Stimulated activated CD8-positive, alpha-beta memory T cell treated with anti-CD3 and anti-CD28 coated beads, Interleukin-4, amount 100 ng/mL, for 4 hours (primary cell): ENCODE data around the gene TMC7.
"Not testable (repeated sequence)": the region's sequence is repeated elsewhere in the genome, so short reads cannot be mapped to it uniquely, and the experiment has no call there.

Experiments used
- DNase-seq, 2 donors: peaks; one replicate each; pipeline ENCODE4 v3.0.0-alpha.2; 2020; ENCODE audit warnings: low read depth in 2 of 2, low spot score in 1 of 2

TMC7 gene

GRCh38 chr16:18979936-18980335 is 3.8 kb upstream of the TMC7 start:
- DNase-seq = no peak

GRCh38 chr16:18984435-18985005 is 786 bp downstream of the TMC7 start:
- DNase-seq = no peak

- not testable (repeated sequence) for DNase-seq
Observed at GRCh38 chr16:18985256-18985655, 1.5 kb downstream of the TMC7 start.

DNA sequence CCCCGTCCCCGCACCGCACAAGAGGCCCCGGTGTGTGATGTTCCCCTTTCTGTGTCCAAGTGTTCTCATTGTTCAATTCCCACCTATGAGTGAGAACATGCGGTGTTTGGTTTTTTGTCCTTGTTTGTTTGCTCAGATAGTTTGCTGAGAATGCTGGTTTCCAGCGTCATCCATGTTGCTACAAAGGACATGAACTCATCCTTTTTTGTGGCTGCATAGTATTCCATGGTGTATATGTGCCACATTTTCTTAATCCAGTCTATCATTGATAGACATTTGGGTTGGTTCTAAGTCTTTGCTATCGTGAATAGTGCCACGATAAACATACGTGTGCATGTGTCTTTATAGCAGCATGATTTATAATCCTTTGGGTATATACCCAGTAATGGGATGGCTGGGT is 8.0 kb downstream of the TMC7 start:
- DNase-seq = not testable (repeated sequence)

DNA sequence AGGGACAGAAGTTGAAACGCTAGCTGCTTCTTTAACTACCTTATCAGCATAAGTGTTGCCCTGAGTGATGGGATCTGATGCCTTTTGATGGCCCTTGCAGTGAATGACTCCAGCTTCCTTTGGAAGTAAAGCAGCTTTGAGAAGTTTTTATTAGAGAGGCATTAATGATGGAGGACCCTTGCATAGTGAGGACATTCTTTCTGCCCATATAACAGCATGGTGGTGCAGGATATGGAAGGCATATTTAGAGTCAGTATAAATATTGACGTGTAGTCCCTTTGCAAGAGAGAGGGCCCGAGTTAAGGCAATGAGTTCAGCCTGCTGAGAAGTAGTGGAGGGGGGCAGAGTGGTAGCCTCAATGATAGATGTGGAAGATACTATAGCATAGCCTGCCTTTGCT is 9.8 kb downstream of the TMC7 start:
- not testable (repeated sequence) for DNase-seq

DNA sequence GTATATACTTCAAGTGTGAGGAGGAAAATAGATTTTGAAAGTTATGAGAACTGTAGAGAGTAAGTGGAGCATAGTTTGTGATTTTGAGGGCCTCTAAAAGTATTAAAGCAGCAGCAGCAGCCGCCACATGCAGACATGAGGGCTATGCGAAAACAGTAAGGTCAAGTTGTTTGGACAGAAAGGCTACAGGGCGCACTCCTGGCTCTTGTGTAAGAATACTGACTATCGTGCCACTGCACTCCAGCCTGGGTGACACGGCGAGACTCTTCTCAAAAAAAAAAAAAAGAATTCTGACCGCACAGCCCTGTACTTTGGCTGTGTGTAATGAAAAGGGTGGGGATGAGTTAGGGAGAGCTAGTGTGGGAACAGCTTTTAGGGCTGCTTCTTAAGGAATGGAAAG is 10.4 kb downstream of the TMC7 start:
- not testable (repeated sequence) for DNase-seq

GRCh38 chr16:18995406-18995805 is 11.7 kb downstream of the TMC7 start:
- DNase-seq = not testable (repeated sequence)

DNA sequence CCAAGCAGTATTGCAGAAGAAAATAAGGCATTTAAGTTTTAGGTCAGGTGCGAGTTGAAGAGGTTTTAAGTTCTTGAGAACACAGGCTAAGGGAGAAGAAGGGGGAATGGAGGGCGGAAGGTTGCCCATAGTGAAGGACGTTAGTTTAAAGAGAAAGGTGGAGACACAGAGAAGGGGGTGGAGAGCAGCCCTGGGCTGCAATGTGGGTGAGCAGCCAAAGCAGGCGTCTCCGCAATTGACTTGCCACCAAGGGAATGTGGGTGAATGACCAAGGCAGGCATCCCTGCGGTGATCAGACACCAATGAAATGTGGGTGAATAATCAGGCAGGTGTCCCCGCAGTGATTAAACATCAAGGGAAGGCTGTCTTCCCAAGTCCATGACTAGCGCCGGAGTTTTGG is 12.8 kb downstream of the TMC7 start:
- DNase-seq = not testable (repeated sequence)

- not testable (repeated sequence) for DNase-seq
Observed at GRCh38 chr16:18997001-18997400, 13.3 kb downstream of the TMC7 start.

GRCh38 chr16:18999045-18999393 is 15.3 kb downstream of the TMC7 start:
- no peak for DNase-seq

DNA sequence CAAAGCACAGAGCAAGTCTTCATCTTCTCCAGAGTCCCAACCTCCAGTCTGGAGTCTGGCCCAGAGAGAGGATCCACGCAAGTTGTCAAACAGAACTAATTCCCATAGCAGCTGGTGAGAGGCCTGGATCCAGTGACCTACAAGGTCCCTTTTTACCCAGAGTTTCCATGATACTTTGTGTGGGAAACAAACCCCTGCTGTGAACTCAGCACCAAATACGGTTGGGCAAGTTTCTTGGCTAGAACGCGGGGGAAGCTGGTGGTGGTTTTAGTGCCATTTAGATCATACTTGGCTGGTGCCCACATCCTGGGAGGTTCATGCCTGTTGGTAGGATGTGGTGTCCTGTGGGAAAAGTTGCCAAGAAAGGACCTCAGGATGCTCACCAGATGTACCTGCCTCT is 18.1 kb downstream of the TMC7 start:
- no peak for DNase-seq

DNA sequence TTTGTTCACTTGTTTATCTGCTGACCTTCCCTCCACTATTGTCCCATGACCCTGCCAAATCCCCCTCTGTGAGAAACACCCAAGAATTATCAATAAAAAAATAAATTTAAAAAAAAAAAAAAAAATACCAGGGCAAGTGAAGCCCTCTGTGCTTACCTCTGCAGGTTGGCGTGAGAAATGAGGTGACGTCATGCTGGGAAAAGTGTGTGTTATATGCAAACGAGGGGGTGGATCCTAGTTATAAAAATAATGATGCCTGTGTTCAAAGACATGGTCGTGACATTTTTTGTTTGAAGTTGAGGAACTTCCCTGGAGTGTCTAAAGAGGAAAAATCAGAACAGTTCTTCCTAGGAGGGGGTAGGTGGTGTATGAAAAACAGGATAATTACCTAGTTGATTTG is 20.2 kb downstream of the TMC7 start:
- no peak for DNase-seq

DNA sequence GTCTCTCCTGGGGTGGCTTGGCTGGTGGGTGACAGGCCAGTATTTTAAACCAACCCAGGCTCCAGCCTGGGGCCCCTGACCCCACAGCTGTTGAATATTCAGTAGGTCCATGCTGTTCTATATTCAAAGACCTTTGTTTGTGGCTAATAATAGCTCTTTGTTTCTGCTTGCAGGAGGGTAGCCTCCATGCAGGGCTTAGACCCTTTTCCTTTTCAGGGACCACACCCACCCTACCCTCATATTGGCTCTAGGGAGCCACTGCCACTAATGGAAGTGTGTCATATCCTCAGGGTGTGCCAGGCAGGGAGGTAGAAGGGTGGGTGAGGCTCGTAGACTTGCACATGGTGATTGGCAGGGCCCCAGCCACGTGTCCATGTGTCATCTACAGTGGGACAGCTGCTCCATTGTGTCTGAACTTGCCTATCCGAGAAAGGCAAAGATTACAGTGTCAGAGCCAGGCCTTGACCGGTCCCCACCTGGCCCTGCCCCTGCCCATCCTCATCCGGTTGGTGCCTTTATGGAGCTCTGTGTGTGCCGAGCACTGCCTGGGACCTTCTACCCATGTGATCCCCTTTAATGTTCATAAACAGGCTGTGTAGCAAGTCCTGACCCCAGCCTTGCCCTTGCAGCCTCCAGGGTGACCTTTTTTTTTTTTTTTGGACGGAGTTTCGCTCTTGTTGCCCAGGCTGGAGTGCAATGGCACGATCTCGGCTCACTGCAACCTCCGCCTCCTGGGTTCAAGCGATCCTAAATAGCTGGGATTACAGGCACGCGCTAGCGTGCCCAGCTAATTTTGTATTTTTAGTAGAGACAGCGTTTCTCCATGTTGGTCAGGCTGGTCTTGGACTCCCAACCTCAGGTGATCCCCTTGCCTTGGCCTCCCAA is 22.1 kb downstream of the TMC7 start:
- DNase-seq = no peak

DNA sequence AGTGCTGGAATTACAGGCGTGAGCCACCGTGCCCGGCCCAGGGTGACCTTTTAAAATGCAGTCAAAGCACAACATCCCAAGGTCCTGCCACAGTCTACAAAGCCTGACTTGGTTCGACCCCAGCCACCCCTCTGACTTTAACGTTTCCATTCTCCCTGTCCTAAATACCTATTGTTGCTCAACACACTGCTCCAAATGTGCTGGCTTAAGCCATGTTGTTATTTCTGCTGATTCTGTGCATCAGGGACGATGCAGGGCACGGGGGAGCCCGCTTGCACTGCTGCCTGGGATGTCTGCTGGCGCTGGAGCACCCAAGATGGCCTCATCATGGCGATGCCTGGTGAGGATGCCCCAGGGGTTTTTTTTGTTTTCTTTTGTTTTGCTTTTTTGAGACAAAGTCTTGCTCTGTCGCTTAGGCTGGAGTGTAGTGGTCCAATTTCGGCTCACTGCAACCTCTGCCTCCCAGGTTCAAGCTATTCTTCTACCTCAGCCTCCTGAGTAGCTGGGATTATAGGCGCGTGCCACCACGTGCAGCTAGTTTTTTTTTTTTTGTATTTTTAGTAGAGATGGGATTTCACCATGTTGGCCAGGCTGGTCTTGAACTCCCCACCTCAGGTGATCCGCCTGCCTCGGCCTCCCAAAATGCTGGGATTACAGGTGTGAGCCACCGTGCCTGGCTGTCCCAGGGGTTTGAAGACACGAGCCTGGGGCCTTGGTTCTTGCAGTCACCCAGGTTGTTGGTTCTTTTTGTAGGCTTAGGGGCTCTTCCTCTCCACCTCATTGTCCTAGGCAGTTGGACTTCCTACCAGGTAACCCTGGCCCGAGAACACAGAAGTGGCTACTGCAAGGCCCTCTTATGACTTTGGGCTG is 22.9 kb downstream of the TMC7 start:
- no peak for DNase-seq

- no peak for DNase-seq
Observed at GRCh38 chr16:19008245-19009169, 24.8 kb downstream of the TMC7 start.

DNA sequence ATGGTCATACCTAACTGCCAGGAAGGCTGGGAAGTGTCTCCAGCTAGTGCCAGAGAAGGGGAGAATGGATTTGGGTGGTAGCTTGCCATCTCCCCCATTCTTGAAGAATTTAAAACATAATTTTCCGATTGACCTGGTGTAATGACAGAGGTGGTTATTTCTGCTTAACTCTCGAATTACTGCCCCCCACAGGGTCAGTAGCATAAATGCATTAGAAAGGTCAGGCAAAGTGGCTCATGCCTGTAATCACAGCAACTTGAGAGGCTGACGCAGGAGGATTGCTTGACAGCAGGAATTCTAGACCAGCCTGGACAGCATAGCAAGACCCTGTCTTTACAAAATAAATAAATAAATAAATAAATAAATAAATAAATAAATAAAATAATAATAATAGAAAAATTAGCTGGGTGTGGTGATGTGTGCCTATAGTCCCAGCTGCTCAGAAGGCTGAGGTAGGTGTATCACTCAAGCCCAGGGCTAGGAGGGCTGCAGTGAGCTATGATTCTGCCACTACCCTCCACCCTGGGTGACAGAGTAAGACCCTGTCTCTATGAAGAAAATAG is 27.5 kb downstream of the TMC7 start:
- no peak for DNase-seq

DNA sequence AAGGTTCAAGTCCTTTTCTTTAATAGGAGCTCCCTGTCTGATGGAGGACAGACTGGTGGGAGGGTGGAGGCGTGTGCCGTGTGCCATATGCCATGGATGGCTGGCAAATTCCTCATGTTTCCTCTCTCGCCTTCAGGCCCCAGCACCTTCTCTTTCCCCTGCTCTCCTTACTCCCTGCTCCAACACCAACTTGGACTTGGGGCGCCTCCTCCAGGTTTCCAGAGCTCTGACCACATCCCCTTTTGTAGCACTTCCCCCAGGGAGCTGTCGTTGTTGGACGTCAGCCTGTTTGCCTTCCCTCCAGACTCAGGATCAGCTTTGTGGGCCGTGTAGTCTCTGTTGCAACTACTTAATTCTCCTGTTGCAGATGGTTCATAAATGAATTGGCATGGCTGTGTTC is 30.7 kb downstream of the TMC7 start:
- DNase-seq = no peak

DNA sequence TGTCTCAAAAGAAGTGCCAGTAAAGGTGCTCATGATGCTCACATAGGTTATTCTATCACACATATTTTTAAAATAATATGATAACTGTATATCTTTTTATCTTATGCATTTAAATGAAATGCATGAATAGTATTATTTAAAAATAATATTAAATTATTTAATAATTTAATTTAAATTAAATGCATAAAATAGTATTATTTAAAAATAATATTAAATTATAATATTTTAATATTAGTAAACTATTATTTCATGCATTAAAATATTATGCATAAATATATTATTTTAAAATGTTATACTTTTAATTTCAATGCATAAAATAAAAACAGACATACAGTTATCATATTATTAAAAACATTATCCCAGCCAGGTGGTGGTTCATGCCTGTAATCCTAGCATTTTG is 33.4 kb downstream of the TMC7 start:
- DNase-seq = no peak

- no peak for DNase-seq
Observed at GRCh38 chr16:19020689-19021088, 37.0 kb downstream of the TMC7 start.

DNA sequence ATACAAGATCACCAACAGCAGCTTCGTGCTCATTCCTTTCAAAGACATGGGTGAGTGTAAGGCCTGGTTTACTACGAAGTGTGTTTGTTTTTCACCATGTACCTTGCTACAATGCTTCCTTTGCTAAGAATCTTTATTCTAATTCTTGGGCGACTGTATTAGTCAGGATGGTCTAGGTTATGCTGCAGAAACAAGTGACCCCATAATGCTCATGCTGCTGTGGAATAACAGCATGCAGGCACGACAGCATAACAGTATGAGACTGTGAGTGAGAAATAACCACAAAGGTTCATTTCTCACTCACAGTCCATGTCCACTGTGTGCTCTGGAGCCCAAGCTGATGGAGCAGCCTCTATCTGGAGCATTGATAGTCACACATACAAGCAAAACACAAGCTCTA is 38.0 kb downstream of the TMC7 start:
- DNase-seq = no peak

GRCh38 chr16:19027416-19027815 is 43.7 kb downstream of the TMC7 start:
- DNase-seq = no peak
